Mesenchymal stem cell (in vitro differentiated cells and primary cell): Measurements from ENCODE around the gene STXBP2.

ENCODE experiments used
- DNase-seq: peaks from one replicate; pipeline ENCODE4 v3.0.0-alpha.2; 2013
- H2AFZ ChIP-seq: one replicate; pipeline ENCODE4 v1.6.1; 2013; ENCODE audit warnings: low read depth, mild to moderate bottlenecking, control low read depth, inconsistent platforms, low read length, moderate library complexity
- H2AK5ac ChIP-seq: 2 replicates; pipeline ENCODE4 v1.6.1; 2013; ENCODE audit warnings: low read length, moderate library complexity, mild to moderate bottlenecking, inconsistent platforms; ENCODE audit not compliant: severe bottlenecking
- H2BK120ac ChIP-seq: one replicate; pipeline ENCODE4 v1.6.1; 2013; ENCODE audit warnings: low read depth, mild to moderate bottlenecking, inconsistent platforms, low read length, moderate library complexity
- H2BK12ac ChIP-seq, 2 experiments: one replicate each; pipeline ENCODE4 v1.6.1; 2013; ENCODE audit warnings: inconsistent platforms in 2 of 2, low read length in 2 of 2, mild to moderate bottlenecking in 2 of 2, moderate library complexity in 2 of 2, control low read depth in 1 of 2
- H2BK15ac ChIP-seq: one replicate; pipeline ENCODE4 v1.6.1; 2013; ENCODE audit warnings: mild to moderate bottlenecking, low read depth, inconsistent platforms; ENCODE audit not compliant: poor library complexity, severe bottlenecking
- H2BK5ac ChIP-seq: 2 replicates; pipeline ENCODE4 v1.6.1; 2013; ENCODE audit warnings: low read depth, mild to moderate bottlenecking, low read length, control low read depth, inconsistent platforms; ENCODE audit not compliant: poor library complexity, severe bottlenecking
- H3K14ac ChIP-seq, 2 experiments: one replicate each; pipeline ENCODE4 v1.6.1; 2013; ENCODE audit warnings: inconsistent platforms in 2 of 2, low read length in 2 of 2, control low read depth in 1 of 2, mild to moderate bottlenecking in 1 of 2, moderate library complexity in 1 of 2
- H3K18ac ChIP-seq, 2 experiments: one replicate each; pipeline ENCODE4 v1.6.1; 2013; ENCODE audit warnings: inconsistent platforms in 2 of 2, low read length in 2 of 2, control low read depth in 1 of 2, low read depth in 1 of 2, mild to moderate bottlenecking in 1 of 2
- H3K23ac ChIP-seq, 2 experiments: one replicate each; pipeline ENCODE4 v1.6.1; 2013; ENCODE audit warnings: inconsistent platforms in 2 of 2, low read length in 2 of 2, mild to moderate bottlenecking in 2 of 2, moderate library complexity in 2 of 2, control low read depth in 1 of 2
- H3K27ac ChIP-seq: 2 replicates; pipeline ENCODE4 v1.5.1; 2013; ENCODE audit warnings: mild to moderate bottlenecking, moderate library complexity, low read length, control low read depth, inconsistent platforms; ENCODE audit not compliant: poor library complexity, severe bottlenecking
- H3K27me3 ChIP-seq, 2 experiments: 2 replicates each; pipeline versions ENCODE4 v1.6.1 to v1.7.0; 2013; ENCODE audit warnings: low read length in 2 of 2, mild to moderate bottlenecking in 2 of 2, moderate library complexity in 2 of 2, control low read depth in 1 of 2, inconsistent platforms in 1 of 2; ENCODE audit not compliant: control insufficient read depth in 1 of 2, insufficient read depth in 1 of 2
- H3K36me3 ChIP-seq, 2 experiments: 2 replicates each; pipeline versions ENCODE4 v1.6.1 to v1.7.0; 2013; ENCODE audit warnings: low read length in 2 of 2, control low read depth in 1 of 2, inconsistent platforms in 1 of 2, low read depth in 1 of 2, mild to moderate bottlenecking in 1 of 2; ENCODE audit not compliant: insufficient read depth in 2 of 2, control insufficient read depth in 1 of 2
- H3K4ac ChIP-seq, 2 experiments: one replicate each; pipeline ENCODE4 v1.6.1; 2013; ENCODE audit warnings: inconsistent platforms in 2 of 2, low read length in 2 of 2, mild to moderate bottlenecking in 2 of 2, moderate library complexity in 2 of 2, control low read depth in 1 of 2, low read depth in 1 of 2
- H3K4me1 ChIP-seq: 2 replicates; pipeline ENCODE4 v1.6.1; 2013; ENCODE audit warnings: low read depth, low read length, control low read depth; ENCODE audit not compliant: control insufficient read depth, insufficient read depth
- H3K4me2 ChIP-seq: 2 replicates; pipeline ENCODE4 v1.6.1; 2013; ENCODE audit warnings: low read length, mild to moderate bottlenecking, inconsistent platforms; ENCODE audit not compliant: poor library complexity, severe bottlenecking
- H3K4me3 ChIP-seq, 2 experiments: 2 replicates each; pipeline versions ENCODE4 v1.5.1 to v1.7.0; 2013; ENCODE audit warnings: low read length in 2 of 2, mild to moderate bottlenecking in 2 of 2, control low read depth in 1 of 2, low read depth in 1 of 2; ENCODE audit not compliant: insufficient read depth in 1 of 2
- H3K79me1 ChIP-seq: replicated peaks from 2 replicates; pipeline ENCODE4 v1.6.1; 2013; ENCODE audit warnings: mild to moderate bottlenecking, control low read depth, low read length, inconsistent platforms; ENCODE audit not compliant: poor library complexity, severe bottlenecking
- H3K9ac ChIP-seq: 2 replicates; pipeline ENCODE4 v1.7.0; 2013; ENCODE audit warnings: mild to moderate bottlenecking, low read length, moderate library complexity
- H3K9me3 ChIP-seq: 2 replicates; pipeline ENCODE4 v1.7.0; 2013; ENCODE audit warnings: mild to moderate bottlenecking, low read length; ENCODE audit not compliant: control insufficient read depth
- H4K8ac ChIP-seq: one replicate; pipeline ENCODE4 v1.6.1; 2013; ENCODE audit warnings: inconsistent platforms, mild to moderate bottlenecking, low read length, moderate library complexity
- H4K91ac ChIP-seq: one replicate; pipeline ENCODE4 v1.6.1; 2013; ENCODE audit warnings: mild to moderate bottlenecking, low read length, inconsistent platforms
- WGBS: methylation state at CpG from one replicate; pipeline ENCODE4 v1.1.7; 2013; ENCODE audit warnings: mixed read lengths; 5-methylcytosine and 5-hydroxymethylcytosine counted together

Gene STXBP2

DNA sequence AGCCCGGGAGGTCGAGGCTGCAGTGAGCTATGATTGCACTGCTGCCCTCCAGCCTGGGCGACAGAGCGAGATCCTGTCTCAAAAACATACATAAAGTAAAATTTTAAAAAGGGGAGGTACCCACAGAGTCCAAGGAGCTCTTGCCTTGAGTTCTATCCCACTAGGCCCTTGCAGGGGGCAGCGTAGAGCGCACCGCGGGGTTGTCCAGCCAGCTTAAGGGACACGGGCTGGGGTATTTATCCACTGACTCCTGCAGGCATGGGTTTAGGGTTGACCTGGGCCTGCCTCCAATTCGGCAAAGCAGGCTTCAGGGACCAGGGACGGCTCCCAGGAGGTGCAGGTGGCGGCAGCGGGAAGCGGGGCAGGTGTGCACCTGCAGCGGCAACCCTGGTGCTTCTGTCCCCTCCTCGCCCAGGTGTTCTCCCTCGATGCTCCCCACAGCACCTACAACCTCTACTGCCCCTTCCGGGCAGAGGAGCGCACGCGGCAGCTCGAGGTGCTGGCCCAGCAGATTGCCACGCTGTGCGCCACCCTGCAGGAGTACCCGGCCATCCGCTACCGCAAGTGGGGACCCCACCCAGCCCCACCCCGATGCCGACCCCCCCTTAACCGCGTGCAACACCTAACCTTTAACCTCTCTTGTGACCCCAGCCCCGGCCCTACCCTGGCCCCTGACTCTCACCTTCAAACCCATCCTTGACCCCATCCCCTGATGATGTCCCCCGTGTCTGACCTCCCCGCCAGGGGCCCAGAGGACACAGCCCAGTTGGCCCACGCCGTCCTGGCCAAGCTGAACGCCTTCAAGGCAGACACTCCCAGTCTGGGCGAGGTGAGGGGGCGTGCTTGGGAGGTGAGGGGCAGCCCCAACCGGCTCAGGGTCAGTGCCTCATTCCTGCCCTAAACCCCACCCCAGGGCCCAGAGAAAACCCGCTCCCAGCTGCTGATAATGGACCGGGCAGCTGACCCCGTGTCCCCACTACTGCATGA is 4.7 kb downstream of the STXBP2 start:
- no peak for DNase-seq
- Histone ChIP-seq H3K27ac (no peak overlapping the region), H3K4ac (no peak overlapping the region), H2BK5ac (no peak overlapping the region), H2BK15ac (no peak overlapping the region), H4K91ac (no peak overlapping the region), H3K79me1 (peaks cover 12% of the 10 kb centered on the region), H3K9ac (no peak overlapping the region), H3K4me3 (no peak overlapping the region), H2AK5ac (no peak overlapping the region), H3K4me2 (no peak overlapping the region), H3K23ac (no peak overlapping the region), H3K14ac (no peak overlapping the region), H2BK12ac (no peak overlapping the region), H2BK120ac (no peak overlapping the region), H2AFZ (no peak overlapping the region), H3K4me1 (peaks cover 15% of the 10 kb centered on the region), H3K9me3 (no peaks in the 10 kb centered on the region), H4K8ac (no peak overlapping the region), H3K27me3 (peaks cover 0 to 39% of the 10 kb centered on the region in 2 experiments), H3K36me3 (peaks cover 0 to 63% of the 10 kb centered on the region in 2 experiments), H3K18ac (no peak overlapping the region)
- 89% methylated on average over 40 of the region's 43 CpGs for WGBS

- 90% methylated on average over 27 of the region's 27 CpGs for WGBS
- no peak overlapping the region for H3K23ac ChIP-seq
- DNase-seq = no peak
Measured at GRCh38 chr19:7642295-7643030, 5.6 kb downstream of the STXBP2 start.

GRCh38 chr19:7643031-7643415 is 6.1 kb downstream of the STXBP2 start:
- Histone ChIP-seq H3K14ac (no peak overlapping the region), H3K18ac (no peak overlapping the region), H3K9me3 (no peaks in the 10 kb centered on the region), H3K79me1 (peaks cover 5% of the 10 kb centered on the region), H3K4me1 (peaks cover 7% of the 10 kb centered on the region), H3K23ac (no peak overlapping the region), H2BK5ac (no peak overlapping the region), H3K4ac (no peak overlapping the region), H2BK12ac (no peak overlapping the region), H2AK5ac (no peak overlapping the region), H2BK120ac (no peak overlapping the region), H3K36me3 (peaks cover 0 to 78% of the 10 kb centered on the region in 2 experiments), H3K4me3 (no peak overlapping the region), H3K4me2 (no peak overlapping the region), H3K9ac (no peak overlapping the region), H2BK15ac (no peak overlapping the region), H3K27ac (no peak overlapping the region), H4K91ac (no peak overlapping the region), H2AFZ (no peak overlapping the region), H4K8ac (no peak overlapping the region), H3K27me3 (peaks cover 0 to 28% of the 10 kb centered on the region in 2 experiments)
- over 99% methylated on average over 7 of the region's 8 CpGs for WGBS
- no peak for DNase-seq

More at GRCh38 chr19:7642295-7643030, 5.6 kb downstream of the STXBP2 start:
- Histone ChIP-seq H3K14ac (no peak overlapping the region), H3K27ac (no peak overlapping the region), H3K4me1 (peaks cover 11% of the 10 kb centered on the region), H2BK12ac (no peak overlapping the region), H2AFZ (no peak overlapping the region), H4K91ac (no peak overlapping the region), H3K27me3 (peaks cover 0 to 33% of the 10 kb centered on the region in 2 experiments), H4K8ac (no peak overlapping the region), H2BK15ac (no peak overlapping the region), H3K4me3 (no peak overlapping the region), H3K4me2 (no peak overlapping the region), H3K9me3 (no peaks in the 10 kb centered on the region), H3K18ac (no peak overlapping the region), H3K4ac (no peak overlapping the region), H2AK5ac (no peak overlapping the region), H3K79me1 (peaks cover 7% of the 10 kb centered on the region), H2BK120ac (no peak overlapping the region), H3K9ac (no peak overlapping the region), H3K36me3 (peaks cover 0 to 72% of the 10 kb centered on the region in 2 experiments), H2BK5ac (no peak overlapping the region)
